Superior temporal gyrus (tissue), 1 donor: ENCODE measurements around the gene CPNE4.
"Not testable (repeated sequence)": the region's sequence is repeated elsewhere in the genome, so short reads cannot be mapped to it uniquely, and the experiment has no call there.

Source experiments
- DNase-seq: peaks from one replicate; pipeline ENCODE4 v3.0.0-alpha.2; 2016; ENCODE audit errors: extremely low spot score

Gene CPNE4

GRCh38 chr3:131960324-131960723 lies 74.5 kb downstream of the CPNE4 start:
- no peak for DNase-seq

GRCh38 chr3:131957980-131958379 lies 76.8 kb downstream of the CPNE4 start:
- DNase-seq, result no peak

GRCh38 chr3:131957511-131957910 lies 77.3 kb downstream of the CPNE4 start:
- no peak for DNase-seq

- no peak for DNase-seq
These were observed 86.0 kb downstream of the CPNE4 start for GRCh38 chr3:131948806-131949205.

- DNase-seq, result no peak
These were observed 90.1 kb downstream of the CPNE4 start for GRCh38 chr3:131944676-131945075.

- no peak for DNase-seq
These were observed 101.1 kb downstream of the CPNE4 start for GRCh38 chr3:131933665-131934064.

- no peak for DNase-seq
These were observed 106.2 kb downstream of the CPNE4 start for GRCh38 chr3:131928593-131928992.

GRCh38 chr3:131925571-131925970 lies 109.2 kb downstream of the CPNE4 start:
- DNase-seq, result no peak

- DNase-seq, result no peak
These were observed 112.5 kb downstream of the CPNE4 start for GRCh38 chr3:131922356-131922755.

- no peak for DNase-seq
These were observed 117.8 kb downstream of the CPNE4 start for GRCh38 chr3:131917006-131917405.

- no peak for DNase-seq
These were observed 120.6 kb downstream of the CPNE4 start for GRCh38 chr3:131914090-131914691.

- DNase-seq, result no peak
These were observed 122.6 kb downstream of the CPNE4 start for GRCh38 chr3:131912255-131912654.

GRCh38 chr3:131907796-131908195 lies 127.0 kb downstream of the CPNE4 start:
- DNase-seq, result no peak

- peak; percentile 29 for DNase-seq
These were observed 130.8 kb downstream of the CPNE4 start for GRCh38 chr3:131903988-131904415.

GRCh38 chr3:131901686-131902085 lies 133.1 kb downstream of the CPNE4 start:
- DNase-seq, result no peak

- DNase-seq, result no peak
These were observed 133.9 kb downstream of the CPNE4 start for GRCh38 chr3:131900891-131901290.

GRCh38 chr3:131899021-131899420 lies 135.8 kb downstream of the CPNE4 start:
- no peak for DNase-seq

- no peak for DNase-seq
These were observed 136.5 kb downstream of the CPNE4 start for GRCh38 chr3:131898346-131898745.

- DNase-seq, result no peak
These were observed 138.5 kb downstream of the CPNE4 start for GRCh38 chr3:131896285-131896684.

GRCh38 chr3:131895766-131896165 lies 139.0 kb downstream of the CPNE4 start:
- no peak for DNase-seq

- no peak for DNase-seq
These were observed 142.5 kb downstream of the CPNE4 start for GRCh38 chr3:131892331-131892730.

GRCh38 chr3:131885871-131886270 lies 148.9 kb downstream of the CPNE4 start:
- DNase-seq, result not testable (repeated sequence)

- no peak for DNase-seq
These were observed 151.0 kb downstream of the CPNE4 start for GRCh38 chr3:131883711-131884407.

- no peak for DNase-seq
These were observed 151.7 kb downstream of the CPNE4 start for GRCh38 chr3:131883086-131883485.
